ENCODE results near the gene ADI1. TPM values are rescaled to one million over a fixed set of nuclear protein-coding genes. Genes with fewer than 3 reads are reported as not detected.

ADI1 gene
- total and polyA plus RNA-seq, 2 of the 8 experiments (the other 6 are each of a cell fraction or from before 2014, with no cell fraction given) = 12.2 to 40.2 TPM

DNA sequence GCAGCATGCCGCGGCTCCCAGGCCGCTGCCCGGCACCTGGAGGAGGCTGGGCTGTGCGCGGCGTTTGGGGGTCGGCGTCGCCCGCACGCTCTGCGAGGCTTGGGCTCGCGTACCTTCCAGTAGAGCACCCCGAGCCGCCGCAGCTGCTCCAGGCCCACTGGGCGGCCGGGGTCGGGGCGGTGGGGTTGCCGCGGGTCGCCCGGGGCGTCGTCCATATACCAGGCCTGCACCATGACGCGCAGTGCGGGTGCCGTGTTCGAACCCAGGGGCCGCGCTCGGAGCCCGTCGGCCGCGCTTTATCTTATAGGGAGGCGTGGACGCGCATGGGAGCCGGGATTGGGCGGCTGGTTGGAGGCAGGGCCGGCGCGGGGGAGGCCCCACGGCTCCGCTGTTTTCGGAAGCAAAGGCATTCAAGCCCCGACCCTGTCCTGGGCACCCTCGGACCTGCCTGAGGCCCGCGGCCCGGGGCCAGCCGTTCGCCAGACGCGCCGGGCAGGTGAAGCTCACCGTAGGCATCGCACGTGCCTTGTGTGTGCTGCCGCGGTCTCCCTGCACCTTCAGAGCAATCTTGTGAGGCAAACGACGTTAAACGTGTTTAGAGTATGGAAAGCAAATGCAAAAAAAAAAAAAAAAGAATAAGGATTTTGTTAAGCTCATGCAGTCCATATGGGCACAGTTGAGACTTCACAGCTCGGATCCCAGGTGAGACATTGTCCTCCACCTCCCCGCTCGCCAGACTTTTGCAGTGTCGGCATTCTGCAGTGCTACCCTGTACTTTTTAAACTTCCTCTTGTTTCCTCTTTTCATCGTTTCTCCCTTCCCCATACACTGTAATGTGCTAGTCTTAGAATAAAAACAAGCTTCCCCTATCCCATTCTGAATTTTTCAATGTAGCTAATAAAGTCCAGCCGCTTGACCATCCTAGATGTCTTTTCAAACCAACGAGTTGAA, at the start of gene ADI1 (continued):
- peak; percentile 85 for TF ChIP-seq TBP (IDR thresholded peaks at IDR 0.05; ENCODE audit: low read depth, low read length)
- TF ChIP-seq, protein P1, sequence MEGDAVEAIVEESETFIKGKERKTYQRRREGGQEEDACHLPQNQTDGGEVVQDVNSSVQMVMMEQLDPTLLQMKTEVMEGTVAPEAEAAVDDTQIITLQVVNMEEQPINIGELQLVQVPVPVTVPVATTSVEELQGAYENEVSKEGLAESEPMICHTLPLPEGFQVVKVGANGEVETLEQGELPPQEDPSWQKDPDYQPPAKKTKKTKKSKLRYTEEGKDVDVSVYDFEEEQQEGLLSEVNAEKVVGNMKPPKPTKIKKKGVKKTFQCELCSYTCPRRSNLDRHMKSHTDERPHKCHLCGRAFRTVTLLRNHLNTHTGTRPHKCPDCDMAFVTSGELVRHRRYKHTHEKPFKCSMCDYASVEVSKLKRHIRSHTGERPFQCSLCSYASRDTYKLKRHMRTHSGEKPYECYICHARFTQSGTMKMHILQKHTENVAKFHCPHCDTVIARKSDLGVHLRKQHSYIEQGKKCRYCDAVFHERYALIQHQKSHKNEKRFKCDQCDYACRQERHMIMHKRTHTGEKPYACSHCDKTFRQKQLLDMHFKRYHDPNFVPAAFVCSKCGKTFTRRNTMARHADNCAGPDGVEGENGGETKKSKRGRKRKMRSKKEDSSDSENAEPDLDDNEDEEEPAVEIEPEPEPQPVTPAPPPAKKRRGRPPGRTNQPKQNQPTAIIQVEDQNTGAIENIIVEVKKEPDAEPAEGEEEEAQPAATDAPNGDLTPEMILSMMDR (IDR thresholded peaks at IDR 0.05; ENCODE audit: control extremely low read depth in 1 of 3, insufficient read depth in 1 of 3, low read depth in 1 of 3, low read length in 3 of 3) = no peak
- no peak; the same call in 1 of the 2 replicates for TF ChIP-seq GTF2F1 (IDR thresholded peaks at IDR 0.05; ENCODE audit: borderline replicate concordance, low read depth, low read length)
- TF ChIP-seq POU5F1 (IDR thresholded peaks at IDR 0.05; ENCODE audit: low read depth, low read length) = no peak
- TF ChIP-seq ASH2L (IDR thresholded peaks at IDR 0.05; ENCODE audit: low read length) = peak; percentile 71
- TF ChIP-seq HDAC6 (IDR thresholded peaks at IDR 0.05; ENCODE audit: low read depth, low read length) = no peak
- no peak for TF ChIP-seq KDM1A (IDR thresholded peaks at IDR 0.05; ENCODE audit: borderline replicate concordance, low read length)
- 0 out of 4 replicates have a peak, but pooled peaks of 1 of the 2 experiments have one; percentile 45 for TF ChIP-seq HDAC2 (IDR thresholded peaks at IDR 0.05; ENCODE audit: borderline replicate concordance in 1 of 2, low read depth in 2 of 2, low read length in 2 of 2)
- no peak for TF ChIP-seq EGR1 (IDR thresholded peaks at IDR 0.05; ENCODE audit: borderline replicate concordance, low read depth, low read length)
- 0 out of 2 replicates have a peak, but pooled peaks have one; percentile 0 for TF ChIP-seq NRF1 (IDR thresholded peaks at IDR 0.05; ENCODE audit: low read depth, low read length)
- TF ChIP-seq POLR2A (IDR thresholded peaks at IDR 0.05; ENCODE audit: control extremely low read depth in 1 of 2, low read depth in 2 of 2, low read length in 2 of 2) = peak; percentile 77 to 87
- 0 out of 2 replicates have a peak, but pooled peaks have one; percentile 51 for TF ChIP-seq RBBP5 (IDR thresholded peaks at IDR 0.05; ENCODE audit: borderline replicate concordance, low read depth, low read length)
- no peak for TF ChIP-seq JUN (IDR thresholded peaks at IDR 0.05; ENCODE audit: low read depth, low read length)
- TF ChIP-seq RXRA (IDR thresholded peaks at IDR 0.05; ENCODE audit: insufficient read depth, low read depth, low read length) = no peak
- peak; percentile 9; the same call in 1 of the 2 replicates for TF ChIP-seq SP1 (IDR thresholded peaks at IDR 0.05; ENCODE audit: low read depth, low read length)
- TF ChIP-seq SIRT6 (IDR thresholded peaks at IDR 0.05; ENCODE audit: low read length) = no peak
- no peak for TF ChIP-seq BRCA1 (IDR thresholded peaks at IDR 0.05; ENCODE audit: low read depth, low read length)
- TF ChIP-seq, protein P2, sequence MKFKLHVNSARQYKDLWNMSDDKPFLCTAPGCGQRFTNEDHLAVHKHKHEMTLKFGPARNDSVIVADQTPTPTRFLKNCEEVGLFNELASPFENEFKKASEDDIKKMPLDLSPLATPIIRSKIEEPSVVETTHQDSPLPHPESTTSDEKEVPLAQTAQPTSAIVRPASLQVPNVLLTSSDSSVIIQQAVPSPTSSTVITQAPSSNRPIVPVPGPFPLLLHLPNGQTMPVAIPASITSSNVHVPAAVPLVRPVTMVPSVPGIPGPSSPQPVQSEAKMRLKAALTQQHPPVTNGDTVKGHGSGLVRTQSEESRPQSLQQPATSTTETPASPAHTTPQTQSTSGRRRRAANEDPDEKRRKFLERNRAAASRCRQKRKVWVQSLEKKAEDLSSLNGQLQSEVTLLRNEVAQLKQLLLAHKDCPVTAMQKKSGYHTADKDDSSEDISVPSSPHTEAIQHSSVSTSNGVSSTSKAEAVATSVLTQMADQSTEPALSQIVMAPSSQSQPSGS (IDR thresholded peaks at IDR 0.05; ENCODE audit: low read length) = 0 out of 2 replicates have a peak, but pooled peaks have one; percentile 40
- peak; percentile 97 for TF ChIP-seq MAX (IDR thresholded peaks at IDR 0.05)

All from H1 (cell line).